ENCODE measurements around the gene PTGS2. TPM values are rescaled to one million over a fixed set of nuclear protein-coding genes. Genes with fewer than 3 reads are reported as not detected.

PTGS2 gene
- total and polyA plus RNA-seq, 9 of the 15 experiments (the other 6 are each of a cell fraction or from before 2014, with no cell fraction given): 0.01 TPM; not detected in 8

DNA sequence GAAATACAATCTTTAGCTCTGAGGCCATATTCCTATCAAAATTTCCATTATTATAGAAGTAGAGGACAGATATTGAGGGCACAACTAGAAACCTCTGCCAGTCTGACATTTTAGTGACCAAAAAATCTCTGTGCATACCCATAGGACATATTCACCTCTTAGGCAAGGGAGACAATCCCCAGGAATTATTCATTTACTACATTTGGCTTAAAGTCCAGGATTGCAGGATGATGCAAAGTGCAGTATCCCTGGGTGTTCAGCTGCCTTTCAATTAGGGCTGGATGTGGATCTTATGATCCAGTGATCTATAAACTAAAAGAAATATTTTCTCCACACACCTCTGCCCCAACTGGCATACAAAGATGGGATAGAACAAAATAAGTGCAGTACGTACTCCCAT, 50.9 kb downstream of the PTGS2 start:
- no TSS peak for BruUV-seq (replicated peaks)
- DNase-seq (ENCODE audit: extremely low read depth in 1 of 4, low spot score in 3 of 4) (no peak), FAIRE-seq (no peak)

More for the DNA sequence above, 50.9 kb downstream of the PTGS2 start:
- Histone ChIP-seq H4K20me1 (replicated peaks; ENCODE audit: control insufficient read depth, insufficient read depth, low read length) (no peaks in the 10 kb centered on the region), H3K4me1 (replicated peaks in 1 of 2; ENCODE audit: control insufficient read depth in 2 of 2, insufficient read depth in 2 of 2, low read length in 2 of 2) (no peaks in the 10 kb centered on the region), H2AFZ (ENCODE audit: low read depth, low read length) (no peak overlapping the region), H3K9ac (ENCODE audit: insufficient read depth in 1 of 2, low read depth in 2 of 2, low read length in 2 of 2) (no peak overlapping the region), H3K4me3 (no peak overlapping the region), H3K4me2 (ENCODE audit: insufficient read depth, low read length) (no peak overlapping the region), H3K27ac (ENCODE audit: extremely low read depth, low read depth, low read length) (no peak overlapping the region), H3K36me3 (ENCODE audit: control insufficient read depth, insufficient read depth, low read length) (no peaks in the 10 kb centered on the region), H3K9me3 (replicated peaks; ENCODE audit: control insufficient read depth, insufficient read depth, low read depth, low read length) (no peaks in the 10 kb centered on the region), H3K9me1 (ENCODE audit: control insufficient read depth, insufficient read depth, low read length) (no peaks in the 10 kb centered on the region), H3K27me3 (ENCODE audit: control insufficient read depth in 2 of 2, insufficient read depth in 2 of 2, low read length in 2 of 2) (no peaks in the 10 kb centered on the region), H3K79me2 (ENCODE audit: control insufficient read depth, insufficient read depth, low read length) (no peaks in the 10 kb centered on the region)
- intact Hi-C loops (cut with micrococcal nuclease): no loop called here
- TF ChIP-seq BRD9 (IDR thresholded peaks at IDR 0.05; ENCODE audit: low read depth, partially characterized antibody) (no peak), ARHGAP35 (IDR thresholded peaks at IDR 0.05; ENCODE audit: partially characterized antibody) (no peak), NCOA1 (IDR thresholded peaks at IDR 0.05; ENCODE audit: low read depth) (no peak), KLF10 (CRISPR knock-in tag; IDR thresholded peaks at IDR 0.05) (no peak)
- TF ChIP-seq, protein P1, sequence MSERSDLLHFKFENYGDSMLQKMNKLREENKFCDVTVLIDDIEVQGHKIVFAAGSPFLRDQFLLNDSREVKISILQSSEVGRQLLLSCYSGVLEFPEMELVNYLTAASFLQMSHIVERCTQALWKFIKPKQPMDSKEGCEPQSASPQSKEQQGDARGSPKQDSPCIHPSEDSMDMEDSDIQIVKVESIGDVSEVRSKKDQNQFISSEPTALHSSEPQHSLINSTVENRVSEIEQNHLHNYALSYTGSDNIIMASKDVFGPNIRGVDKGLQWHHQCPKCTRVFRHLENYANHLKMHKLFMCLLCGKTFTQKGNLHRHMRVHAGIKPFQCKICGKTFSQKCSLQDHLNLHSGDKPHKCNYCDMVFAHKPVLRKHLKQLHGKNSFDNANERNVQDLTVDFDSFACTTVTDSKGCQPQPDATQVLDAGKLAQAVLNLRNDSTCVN (CRISPR knock-in tag; IDR thresholded peaks at IDR 0.05): no peak
- TF ChIP-seq, protein P2, sequence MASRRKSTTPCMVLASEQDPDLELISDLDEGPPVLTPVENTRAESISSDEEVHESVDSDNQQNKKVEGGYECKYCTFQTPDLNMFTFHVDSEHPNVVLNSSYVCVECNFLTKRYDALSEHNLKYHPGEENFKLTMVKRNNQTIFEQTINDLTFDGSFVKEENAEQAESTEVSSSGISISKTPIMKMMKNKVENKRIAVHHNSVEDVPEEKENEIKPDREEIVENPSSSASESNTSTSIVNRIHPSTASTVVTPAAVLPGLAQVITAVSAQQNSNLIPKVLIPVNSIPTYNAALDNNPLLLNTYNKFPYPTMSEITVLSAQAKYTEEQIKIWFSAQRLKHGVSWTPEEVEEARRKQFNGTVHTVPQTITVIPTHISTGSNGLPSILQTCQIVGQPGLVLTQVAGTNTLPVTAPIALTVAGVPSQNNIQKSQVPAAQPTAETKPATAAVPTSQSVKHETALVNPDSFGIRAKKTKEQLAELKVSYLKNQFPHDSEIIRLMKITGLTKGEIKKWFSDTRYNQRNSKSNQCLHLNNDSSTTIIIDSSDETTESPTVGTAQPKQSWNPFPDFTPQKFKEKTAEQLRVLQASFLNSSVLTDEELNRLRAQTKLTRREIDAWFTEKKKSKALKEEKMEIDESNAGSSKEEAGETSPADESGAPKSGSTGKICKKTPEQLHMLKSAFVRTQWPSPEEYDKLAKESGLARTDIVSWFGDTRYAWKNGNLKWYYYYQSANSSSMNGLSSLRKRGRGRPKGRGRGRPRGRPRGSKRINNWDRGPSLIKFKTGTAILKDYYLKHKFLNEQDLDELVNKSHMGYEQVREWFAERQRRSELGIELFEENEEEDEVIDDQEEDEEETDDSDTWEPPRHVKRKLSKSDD (conservative IDR thresholded peaks at IDR 0.05; ENCODE audit: low read length): no peak
- TF ChIP-seq, protein P3, sequence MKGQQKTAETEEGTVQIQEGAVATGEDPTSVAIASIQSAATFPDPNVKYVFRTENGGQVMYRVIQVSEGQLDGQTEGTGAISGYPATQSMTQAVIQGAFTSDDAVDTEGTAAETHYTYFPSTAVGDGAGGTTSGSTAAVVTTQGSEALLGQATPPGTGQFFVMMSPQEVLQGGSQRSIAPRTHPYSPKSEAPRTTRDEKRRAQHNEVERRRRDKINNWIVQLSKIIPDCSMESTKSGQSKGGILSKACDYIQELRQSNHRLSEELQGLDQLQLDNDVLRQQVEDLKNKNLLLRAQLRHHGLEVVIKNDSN (CRISPR knock-in tag; IDR thresholded peaks at IDR 0.05): no peak
- no peak for ATAC-seq
- WGBS (ENCODE audit: insufficient coverage, low coverage, missing lambda C conversion rate): 0% methylated on average over 1 of the region's 1 CpG
- in situ Hi-C loops (cut with MboI): no loop called here
- ChIA-PET CTCF (ENCODE audit: low intra/inter-chr PET ratio) (no interaction called here), POLR2A (interaction anchor here (0.7 kb wide), 1 partner anchor 34 kb away, joined by 3 read pairs; no protein-coding TSS in a partner anchor)
